Activated T-helper 1 cell treated with anti-CD3 and anti-CD28 coated beads, Interleukin-12 subunit alpha, Interleukin-12 subunit beta, Interleukin-2, Interleukin-4 antibody, amounts not matched to agents 30 ng/mL and 10 ng/mL and 1 ng/mL, durations not matched to agents 14 hours and 24 hours and 36 hours (primary cell): ENCODE data around the gene USP4. TPM values are rescaled to one million over a fixed set of nuclear protein-coding genes. Genes with fewer than 3 reads are reported as not detected.
"Not testable (repeated sequence)": the region's sequence is repeated elsewhere in the genome, so short reads cannot be mapped to it uniquely, and the experiment has no call there.

Experiments
- DNase-seq: peaks from one replicate; pipeline ENCODE4 v3.0.0; 2021; ENCODE audit warnings: low spot score
- H3K27ac Mint-ChIP-seq: one replicate; pipeline ENCODE4 v1.8.0; 2021; ENCODE audit warnings: mild to moderate bottlenecking, mixed read lengths
- H3K27me3 Mint-ChIP-seq: one replicate; pipeline ENCODE4 v1.8.0; 2022; ENCODE audit warnings: mild to moderate bottlenecking, moderate library complexity, mixed read lengths; ENCODE audit not compliant: insufficient read depth
- H3K36me3 Mint-ChIP-seq: one replicate; pipeline ENCODE4 v1.8.0; 2021; ENCODE audit warnings: low read depth, mixed read lengths
- H3K4me1 Mint-ChIP-seq: one replicate; pipeline ENCODE4 v1.8.0; 2021; ENCODE audit warnings: low read depth, mixed read lengths
- H3K4me3 Mint-ChIP-seq: one replicate; pipeline ENCODE4 v1.8.0; 2021; ENCODE audit warnings: mild to moderate bottlenecking, moderate library complexity, mixed read lengths
- H3K9me3 Mint-ChIP-seq: one replicate; pipeline ENCODE4 v1.8.0; 2021; ENCODE audit warnings: mixed read lengths
- intact Hi-C: fragments of 100-400 bp; cut with micrococcal nuclease; formaldehyde crosslinking; loops from one replicate; pipeline ENCODE4 v1.15.1; 2024
- total RNA-seq: library from RNA; stranded (reverse); gene quantifications from 2 replicates; pipeline ENCODE4 v1.2.3, GENCODE V29; 2022

USP4 gene
- total RNA-seq, 1 donor from 2014 or later, result 84.4 TPM

- H3K27me3 Mint-ChIP-seq, result no peaks in the 10 kb centered on the region
- DNase-seq, result no peak
- H3K36me3 Mint-ChIP-seq, result peaks cover 17% of the 10 kb centered on the region
- H3K27ac Mint-ChIP-seq, result peak overlapping the region; percentile 98
- no peaks in the 10 kb centered on the region for H3K9me3 Mint-ChIP-seq
- peak overlapping the region; percentile 75 for H3K4me3 Mint-ChIP-seq
- intact Hi-C loops, result loop anchor here (2.0 to 5.0 kb wide), 6 partner anchors 35 to 895 kb away; partner anchors contain the start of genes APEH, GNAI2, NDUFAF3 and USP19
- H3K4me1 Mint-ChIP-seq, result peaks cover 48% of the 10 kb centered on the region
Observed at GRCh38 chr3:49341996-49342395, 2.1 kb upstream of the USP4 start.

DNA sequence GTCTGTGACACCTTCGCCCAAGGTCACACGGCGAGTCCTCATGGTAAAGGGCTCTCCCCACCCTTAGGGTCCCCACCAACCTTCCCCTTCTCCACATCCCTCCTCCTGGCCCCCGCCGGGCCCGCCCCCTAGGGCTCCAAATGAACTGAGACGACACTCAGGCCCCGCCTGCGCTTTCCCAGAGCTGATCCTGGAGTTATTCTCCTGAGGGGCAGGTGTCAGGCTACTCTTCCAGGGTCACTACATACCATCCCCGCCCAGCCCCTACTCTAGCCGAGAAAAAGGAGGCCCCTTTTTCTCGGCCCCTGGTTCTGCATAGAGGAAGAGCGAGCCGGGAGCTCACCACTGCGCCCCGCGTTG, 292 bp downstream of the USP4 start:
- H3K27me3 Mint-ChIP-seq, result no peaks in the 10 kb centered on the region
- no peak for DNase-seq
- intact Hi-C loops, result no loop called here
- no peaks in the 10 kb centered on the region for H3K9me3 Mint-ChIP-seq
- H3K36me3 Mint-ChIP-seq, result peaks cover 22% of the 10 kb centered on the region
- H3K4me1 Mint-ChIP-seq, result peaks cover 39% of the 10 kb centered on the region
- H3K4me3 Mint-ChIP-seq, result peak overlapping the region; percentile 92
- H3K27ac Mint-ChIP-seq, result peak overlapping the region; percentile 100

DNA sequence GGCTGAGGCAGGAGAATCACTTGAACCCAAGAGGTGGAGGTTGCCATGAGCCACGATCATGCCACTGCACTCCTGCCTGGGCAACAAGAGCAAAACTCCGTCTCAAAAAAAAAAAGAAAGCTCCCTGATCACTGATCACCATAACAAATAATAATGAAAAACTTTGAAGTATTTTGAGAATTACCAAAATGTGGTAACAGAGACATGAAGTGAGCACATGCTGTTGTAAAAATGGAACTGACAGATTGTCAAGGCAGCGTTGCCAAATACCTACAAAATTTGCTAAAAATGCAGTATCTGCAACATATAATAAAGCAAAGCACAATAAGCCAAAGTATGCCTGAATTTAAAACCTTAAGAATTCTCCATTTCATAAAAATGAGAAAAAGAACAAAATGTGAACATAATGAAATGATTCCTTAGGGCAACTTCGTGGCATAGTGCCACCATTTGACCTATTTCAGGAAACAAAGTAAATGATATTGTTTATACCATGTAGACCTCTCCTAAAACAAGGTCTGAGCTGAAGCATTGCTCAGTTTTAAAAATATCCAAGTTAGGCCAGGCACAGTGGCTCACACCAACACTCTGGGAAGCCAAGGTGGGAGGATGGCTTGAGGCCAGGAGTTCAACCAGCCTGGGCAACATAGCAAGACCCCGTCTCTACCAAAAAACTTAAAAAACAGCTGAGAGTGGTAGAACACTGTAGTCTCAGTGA, 5.8 kb downstream of the USP4 start:
- Mint-ChIP-seq H3K27ac (no peak overlapping the region), H3K4me3 (no peak overlapping the region), H3K9me3 (no peaks in the 10 kb centered on the region), H3K36me3 (peaks cover 34% of the 10 kb centered on the region), H3K4me1 (peaks cover 20% of the 10 kb centered on the region), H3K27me3 (no peaks in the 10 kb centered on the region)
- intact Hi-C loops, result no loop called here
- DNase-seq, result no peak

DNA sequence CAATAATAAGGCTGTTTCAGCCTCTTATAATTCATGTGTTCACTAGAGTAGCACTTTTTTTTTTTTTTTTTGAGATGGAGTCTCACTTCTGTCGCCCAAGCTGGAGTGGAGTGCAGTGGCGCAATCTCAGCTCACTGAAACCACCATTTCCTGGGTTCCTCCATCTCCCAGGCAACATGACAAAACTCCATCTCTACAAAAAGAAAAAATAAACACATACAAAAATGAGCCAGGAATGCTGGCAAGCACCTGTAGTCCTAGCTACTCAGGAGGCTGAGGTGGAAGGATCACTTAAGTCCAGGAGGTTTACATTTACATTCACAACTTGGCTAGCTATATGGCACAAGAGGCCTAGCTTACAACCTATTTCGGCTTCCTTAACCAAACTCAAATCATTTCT, 6.8 kb downstream of the USP4 start:
- no peaks in the 10 kb centered on the region for H3K27me3 Mint-ChIP-seq
- H3K4me3 Mint-ChIP-seq, result no peak overlapping the region
- H3K36me3 Mint-ChIP-seq, result peaks cover 29% of the 10 kb centered on the region
- DNase-seq, result no peak
- H3K9me3 Mint-ChIP-seq, result no peaks in the 10 kb centered on the region
- peaks cover 11% of the 10 kb centered on the region for H3K4me1 Mint-ChIP-seq
- intact Hi-C loops, result no loop called here
- peak overlapping the region; percentile 66 for H3K27ac Mint-ChIP-seq

GRCh38 chr3:49329186-49329585, 10.7 kb downstream of the USP4 start:
- Mint-ChIP-seq H3K4me3 (no peak overlapping the region), H3K9me3 (no peaks in the 10 kb centered on the region), H3K36me3 (peaks cover 31% of the 10 kb centered on the region), H3K27ac (no peak overlapping the region), H3K27me3 (no peaks in the 10 kb centered on the region), H3K4me1 (peaks cover 8% of the 10 kb centered on the region)
- intact Hi-C loops, result no loop called here
- DNase-seq, result no peak

DNA sequence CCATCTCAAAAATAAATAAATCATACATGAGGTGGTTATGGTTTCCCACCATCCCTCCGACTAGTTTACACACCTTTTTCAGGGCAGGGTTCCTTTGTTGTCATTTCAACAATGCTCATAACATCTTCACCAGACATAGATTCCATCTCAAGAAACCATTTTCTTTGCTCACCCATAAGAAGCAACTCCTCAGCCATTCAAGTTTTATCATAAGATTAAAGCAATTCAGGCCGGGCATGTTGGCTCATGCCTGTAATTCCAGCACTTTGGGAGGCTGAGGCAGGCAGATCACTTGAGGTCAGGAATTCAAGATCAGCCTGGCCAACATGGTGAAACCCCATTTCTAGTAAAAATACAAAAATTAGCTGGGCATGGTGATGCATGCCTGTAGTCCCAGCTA, 11.5 kb downstream of the USP4 start:
- H3K27me3 Mint-ChIP-seq, intact Hi-C loops, H3K4me3 Mint-ChIP-seq, DNase-seq, H3K4me1 Mint-ChIP-seq, H3K27ac Mint-ChIP-seq, H3K9me3 Mint-ChIP-seq: not testable (repeated sequence)
- peaks cover 35% of the 10 kb centered on the region for H3K36me3 Mint-ChIP-seq

GRCh38 chr3:49327485-49327884, 12.4 kb downstream of the USP4 start:
- Mint-ChIP-seq H3K27me3 (no peaks in the 10 kb centered on the region), H3K36me3 (peaks cover 32% of the 10 kb centered on the region), H3K4me1 (no peaks in the 10 kb centered on the region), H3K27ac (no peak overlapping the region), H3K4me3 (no peak overlapping the region), H3K9me3 (no peaks in the 10 kb centered on the region)
- intact Hi-C loops, result loop anchor here (1.0 kb wide), 1 partner anchor 122 kb away; no protein-coding TSS in a partner anchor
- no peak for DNase-seq

DNA sequence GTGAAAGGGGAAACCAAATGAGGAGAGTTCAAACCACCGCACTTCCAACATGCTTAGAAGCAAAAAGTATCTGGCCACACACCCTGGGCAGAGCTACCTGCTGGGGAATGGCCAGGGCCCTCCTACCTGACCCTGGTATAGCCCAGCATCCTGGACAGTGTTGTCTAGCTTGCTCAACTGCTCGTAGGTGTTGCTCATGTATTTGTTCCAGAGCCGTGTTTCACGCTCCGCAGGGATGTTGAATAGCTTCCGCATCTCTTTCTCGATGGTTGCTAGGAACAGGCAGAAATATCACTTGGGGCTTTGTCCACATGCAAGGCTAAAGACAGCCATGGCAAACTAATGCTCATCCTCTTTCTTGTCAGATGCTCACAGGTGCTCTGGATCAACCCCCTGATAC, 15.1 kb downstream of the USP4 start:
- Mint-ChIP-seq H3K4me3 (no peak overlapping the region), H3K27me3 (no peaks in the 10 kb centered on the region), H3K36me3 (peaks cover 38% of the 10 kb centered on the region), H3K4me1 (no peaks in the 10 kb centered on the region), H3K27ac (no peak overlapping the region), H3K9me3 (no peaks in the 10 kb centered on the region)
- intact Hi-C loops, result no loop called here
- DNase-seq, result no peak

GRCh38 chr3:49316696-49317457, 23.0 kb downstream of the USP4 start:
- Mint-ChIP-seq H3K9me3 (no peaks in the 10 kb centered on the region), H3K27ac (no peak overlapping the region), H3K4me3 (no peak overlapping the region), H3K27me3 (no peaks in the 10 kb centered on the region), H3K36me3 (peaks cover 16% of the 10 kb centered on the region), H3K4me1 (peaks cover 6% of the 10 kb centered on the region)
- intact Hi-C loops, result no loop called here
- DNase-seq, result no peak

GRCh38 chr3:49313896-49314688, 25.8 kb downstream of the USP4 start:
- peaks cover 24% of the 10 kb centered on the region for H3K36me3 Mint-ChIP-seq
- no peaks in the 10 kb centered on the region for H3K27me3 Mint-ChIP-seq
- DNase-seq, result no peak
- peaks cover 6% of the 10 kb centered on the region for H3K4me1 Mint-ChIP-seq
- intact Hi-C loops, result no loop called here
- H3K27ac Mint-ChIP-seq, result no peak overlapping the region
- no peaks in the 10 kb centered on the region for H3K9me3 Mint-ChIP-seq
- no peak overlapping the region for H3K4me3 Mint-ChIP-seq

GRCh38 chr3:49311283-49311682, 28.6 kb downstream of the USP4 start:
- no peak for DNase-seq
- Mint-ChIP-seq H3K27ac (no peak overlapping the region), H3K36me3 (peaks cover 26% of the 10 kb centered on the region), H3K4me3 (no peak overlapping the region), H3K4me1 (peaks cover 6% of the 10 kb centered on the region), H3K9me3 (no peaks in the 10 kb centered on the region), H3K27me3 (no peaks in the 10 kb centered on the region)
- intact Hi-C loops, result no loop called here

DNA sequence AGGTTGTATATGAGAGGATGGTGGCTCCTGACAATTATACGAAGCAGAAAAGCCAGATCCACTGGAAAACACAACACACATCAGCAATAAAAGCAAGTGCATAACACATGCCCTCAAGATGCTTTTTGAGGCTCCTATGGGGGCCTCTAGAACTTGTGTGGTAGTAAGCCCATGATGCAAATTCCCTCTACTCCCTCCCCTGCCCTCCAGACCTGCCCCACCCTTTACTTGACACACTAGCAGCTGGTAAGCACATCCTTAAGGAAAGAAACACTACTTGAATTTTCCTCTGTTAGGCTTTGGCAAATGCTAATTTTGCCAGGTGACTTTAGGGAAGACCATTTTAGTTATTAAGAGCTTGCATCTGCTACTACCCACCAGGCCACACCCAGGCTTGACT, 29.2 kb downstream of the USP4 start:
- H3K36me3 Mint-ChIP-seq, result peaks cover 26% of the 10 kb centered on the region
- intact Hi-C loops, result no loop called here
- H3K4me3 Mint-ChIP-seq, result no peak overlapping the region
- DNase-seq, result no peak
- H3K4me1 Mint-ChIP-seq, result peaks cover 6% of the 10 kb centered on the region
- H3K9me3 Mint-ChIP-seq, result no peaks in the 10 kb centered on the region
- no peak overlapping the region for H3K27ac Mint-ChIP-seq
- no peaks in the 10 kb centered on the region for H3K27me3 Mint-ChIP-seq

- Mint-ChIP-seq H3K36me3 (peaks cover 23% of the 10 kb centered on the region), H3K4me3 (no peak overlapping the region), H3K9me3 (no peaks in the 10 kb centered on the region), H3K27me3 (no peaks in the 10 kb centered on the region), H3K27ac (no peak overlapping the region), H3K4me1 (no peaks in the 10 kb centered on the region)
- no peak for DNase-seq
- intact Hi-C loops, result no loop called here
Observed at GRCh38 chr3:49305608-49306007, 34.2 kb downstream of the USP4 start.
